Cardiac fibroblast (primary cell): ENCODE data around the gene ETFDH.
A peak's percentile ranks its signal among the peaks of the same experiment; 100 is the strongest.
"Not testable (repeated sequence)": the region's sequence is repeated elsewhere in the genome, so short reads cannot be mapped to it uniquely, and the experiment has no call there.

Experiments used
- DNase-seq, 2 donors: peaks; one replicate each; pipeline versions ENCODE4 v3.0.0 to v3.0.0-alpha.2; 2010; ENCODE audit warnings: low read depth in 2 of 2
- H3K4me3 ChIP-seq, 2 donors: replicated peaks in 1 of 2; 1 replicate in 1 of 2; 2 replicates in 1 of 2; pipeline ENCODE4 v1.5.1; 2011; ENCODE audit warnings: low read depth in 2 of 2, low read length in 2 of 2, mild to moderate bottlenecking in 2 of 2, moderate library complexity in 1 of 2
- CTCF ChIP-seq: IDR thresholded peaks from one replicate; pipeline ENCODE4 v1.5.1; 2011; ENCODE audit warnings: low read depth, mild to moderate bottlenecking, low read length, inconsistent platforms

The ETFDH gene

GRCh38 chr4:158726633-158727032, 54.5 kb downstream of the ETFDH start:
- DNase-seq: no peak
- no peak overlapping the region for H3K4me3 ChIP-seq
- no peak for TF ChIP-seq CTCF

- TF ChIP-seq CTCF: no peak
- no peak overlapping the region for H3K4me3 ChIP-seq
- no peak for DNase-seq
Observed at GRCh38 chr4:158728236-158728635, 56.1 kb downstream of the ETFDH start.

GRCh38 chr4:158729716-158730559, 57.8 kb downstream of the ETFDH start:
- H3K4me3 ChIP-seq: no peak overlapping the region
- peak; percentile 90 for TF ChIP-seq CTCF
- DNase-seq: peak; percentile 78 to 79

- no peak for TF ChIP-seq CTCF
- no peak for DNase-seq
- no peak overlapping the region for H3K4me3 ChIP-seq
Observed at GRCh38 chr4:158738866-158739265, 66.8 kb downstream of the ETFDH start.

- no peak for TF ChIP-seq CTCF
- no peak for DNase-seq
- H3K4me3 ChIP-seq: no peak overlapping the region
Observed at GRCh38 chr4:158739600-158739999, 67.5 kb downstream of the ETFDH start.

GRCh38 chr4:158741326-158742021, 69.4 kb downstream of the ETFDH start:
- DNase-seq: no peak
- TF ChIP-seq CTCF: no peak
- H3K4me3 ChIP-seq: no peak overlapping the region

GRCh38 chr4:158746537-158746936, 74.4 kb downstream of the ETFDH start:
- not testable (repeated sequence) for H3K4me3 ChIP-seq, DNase-seq
